ENCODE results near the gene ZNF664. TPM values are rescaled to one million over a fixed set of nuclear protein-coding genes. Genes with fewer than 3 reads are reported as not detected.

The ZNF664 gene
- total and polyA plus RNA-seq, 10 of the 15 experiments (the other 5 are each of a cell fraction or from before 2014, with no cell fraction given) = 1.8 to 65.6 (median 30.8) TPM

DNA sequence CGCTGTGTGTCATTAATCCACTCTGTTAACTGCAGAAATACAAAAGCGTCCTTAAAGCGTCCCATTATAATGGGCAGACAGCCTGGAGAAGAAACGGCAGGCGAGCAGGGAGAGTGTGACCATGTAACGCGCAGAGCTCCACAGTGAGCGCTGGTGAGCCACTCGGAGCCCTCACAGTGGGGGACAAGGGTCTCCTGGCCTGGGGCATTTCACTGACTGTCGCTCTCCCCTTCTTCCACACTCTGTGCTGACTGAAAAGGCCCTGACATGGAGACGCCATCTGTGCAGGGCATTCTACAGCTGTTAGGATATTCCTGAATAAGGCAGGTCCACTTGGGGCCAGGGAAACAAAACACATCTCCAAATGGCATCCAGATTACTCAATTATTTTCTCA is 24.6 kb upstream of the ZNF664 start:
- in situ Hi-C loops (cut with MboI) = no loop called here
- DNase-seq (ENCODE audit: low read depth, low spot score) = no peak

DNA sequence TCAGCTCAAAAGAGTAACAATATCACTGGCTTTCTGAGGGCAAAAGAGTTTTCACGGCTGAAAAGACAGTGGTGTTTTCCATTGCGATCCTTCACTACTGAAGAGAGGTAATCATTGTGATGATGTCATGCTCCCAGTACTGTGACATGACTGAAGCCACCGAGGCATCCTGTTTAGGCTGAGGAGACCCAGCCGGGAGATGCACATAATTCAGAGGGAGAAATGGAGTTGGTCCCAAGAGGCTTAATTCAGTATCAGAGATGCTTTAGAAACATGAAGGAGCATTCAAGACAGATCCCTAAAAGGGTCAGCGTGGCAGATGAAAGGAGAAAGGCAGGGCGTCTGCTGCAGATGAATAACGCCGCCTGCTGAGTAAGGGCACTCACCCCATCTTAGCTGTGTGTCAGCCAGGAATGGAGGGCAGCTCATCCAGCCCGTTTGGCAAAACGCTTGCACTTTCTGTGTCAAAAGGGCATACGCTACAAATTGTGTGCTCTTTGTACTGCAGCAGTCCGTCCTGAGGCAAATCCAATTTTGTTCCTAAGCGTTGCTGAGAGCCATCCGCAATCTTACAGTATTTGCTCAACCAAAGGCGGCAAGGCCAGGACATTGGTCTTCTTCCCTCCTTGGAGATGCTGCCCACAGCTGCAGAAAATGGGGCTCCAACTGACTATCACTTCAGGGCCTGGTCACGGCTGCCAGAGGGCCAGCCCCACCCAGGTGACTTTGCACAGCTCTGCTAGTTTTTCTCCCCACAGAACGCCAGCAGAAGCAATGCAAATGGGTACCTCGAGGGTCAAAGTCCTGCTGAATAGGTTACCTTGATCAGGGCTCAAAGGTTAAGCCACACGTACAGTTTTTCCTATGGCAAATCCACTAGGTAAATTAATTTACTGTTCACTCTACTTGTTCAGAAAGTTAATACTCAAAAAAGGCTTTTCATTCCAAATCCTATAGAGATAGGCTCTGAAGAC is 23.9 kb upstream of the ZNF664 start:
- H3K4me1 ChIP-seq (ENCODE audit: control insufficient read depth, insufficient read depth, low read length) = no peaks in the 10 kb centered on the region
- H3K9ac ChIP-seq (ENCODE audit: control insufficient read depth, insufficient read depth, low read length) = no peak overlapping the region
- ChIA-PET CTCF (no interaction called here), SMC1A (ENCODE audit: uncharacterized antibody, unreplicated experiment) (interaction anchor here (0.6 kb wide), 1 partner anchor 16 kb away, joined by 3 read pairs; no protein-coding TSS in a partner anchor), POLR2A (no interaction called here), RAD21 (ENCODE audit: unreplicated experiment) (no interaction called here)
- no peaks in the 10 kb centered on the region for H3K79me2 ChIP-seq (ENCODE audit: control insufficient read depth, insufficient read depth, low read length)
- in situ Hi-C loops (cut with MboI) (no loop called here), intact Hi-C loops (cut with micrococcal nuclease; ENCODE audit: unreplicated experiment) (no loop called here)
- H3K9me3 ChIP-seq (replicated peaks; ENCODE audit: control insufficient read depth, insufficient read depth, low read length) = no peaks in the 10 kb centered on the region
- H3K27me3 ChIP-seq (replicated peaks in 1 of 2; ENCODE audit: control insufficient read depth in 2 of 2, insufficient read depth in 2 of 2, low read length in 1 of 2) = no peaks in the 10 kb centered on the region; a peak in 1 of 4 replicates
- H4K20me1 ChIP-seq (ENCODE audit: control insufficient read depth, insufficient read depth) = no peaks in the 10 kb centered on the region
- ATAC-seq (no peak), FAIRE-seq (no peak), DNase-seq (ENCODE audit: low read depth, low spot score) (no peak)
- WGBS (ENCODE audit: insufficient coverage, insufficient replicate concordance, low lambda C conversion rate, missing lambda C conversion rate) = 62% methylated on average over 19 of the region's 19 CpGs
- no TSS peak for BruUV-seq (replicated peaks)
- no peaks in the 10 kb centered on the region for H3K36me3 ChIP-seq (ENCODE audit: control insufficient read depth in 2 of 2, insufficient read depth in 2 of 2, low read length in 1 of 2)
- H3K4me2 ChIP-seq (ENCODE audit: control insufficient read depth, insufficient read depth) = no peak overlapping the region
- TF ChIP-seq IRF4 (IDR thresholded peaks at IDR 0.05; ENCODE audit: low read depth, low read length) (no peak), EGR1 (IDR thresholded peaks at IDR 0.05; ENCODE audit: borderline replicate concordance in 1 of 2, low read depth in 2 of 2, low read length in 2 of 2) (no peak), LARP7 (IDR thresholded peaks at IDR 0.05) (no peak), ASH2L (IDR thresholded peaks at IDR 0.05; ENCODE audit: borderline replicate concordance, low read depth) (no peak), ZSCAN29 (IDR thresholded peaks at IDR 0.05) (no peak), TBL1XR1 (IDR thresholded peaks at IDR 0.05; ENCODE audit: low read depth, low read length) (no peak)
- TF ChIP-seq, protein P1, sequence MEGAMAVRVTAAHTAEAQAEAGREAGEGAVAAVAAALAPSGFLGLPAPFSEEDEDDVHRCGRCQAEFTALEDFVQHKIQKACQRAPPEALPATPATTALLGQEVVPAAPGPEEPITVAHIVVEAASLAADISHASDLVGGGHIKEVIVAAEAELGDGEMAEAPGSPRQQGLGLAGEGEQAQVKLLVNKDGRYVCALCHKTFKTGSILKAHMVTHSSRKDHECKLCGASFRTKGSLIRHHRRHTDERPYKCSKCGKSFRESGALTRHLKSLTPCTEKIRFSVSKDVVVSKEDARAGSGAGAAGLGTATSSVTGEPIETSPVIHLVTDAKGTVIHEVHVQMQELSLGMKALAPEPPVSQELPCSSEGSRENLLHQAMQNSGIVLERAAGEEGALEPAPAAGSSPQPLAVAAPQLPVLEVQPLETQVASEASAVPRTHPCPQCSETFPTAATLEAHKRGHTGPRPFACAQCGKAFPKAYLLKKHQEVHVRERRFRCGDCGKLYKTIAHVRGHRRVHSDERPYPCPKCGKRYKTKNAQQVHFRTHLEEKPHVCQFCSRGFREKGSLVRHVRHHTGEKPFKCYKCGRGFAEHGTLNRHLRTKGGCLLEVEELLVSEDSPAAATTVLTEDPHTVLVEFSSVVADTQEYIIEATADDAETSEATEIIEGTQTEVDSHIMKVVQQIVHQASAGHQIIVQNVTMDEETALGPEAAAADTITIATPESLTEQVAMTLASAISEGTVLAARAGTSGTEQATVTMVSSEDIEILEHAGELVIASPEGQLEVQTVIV (IDR thresholded peaks at IDR 0.05; ENCODE audit: borderline replicate concordance, partially characterized antibody) = no peak
- TF ChIP-seq, protein P2, sequence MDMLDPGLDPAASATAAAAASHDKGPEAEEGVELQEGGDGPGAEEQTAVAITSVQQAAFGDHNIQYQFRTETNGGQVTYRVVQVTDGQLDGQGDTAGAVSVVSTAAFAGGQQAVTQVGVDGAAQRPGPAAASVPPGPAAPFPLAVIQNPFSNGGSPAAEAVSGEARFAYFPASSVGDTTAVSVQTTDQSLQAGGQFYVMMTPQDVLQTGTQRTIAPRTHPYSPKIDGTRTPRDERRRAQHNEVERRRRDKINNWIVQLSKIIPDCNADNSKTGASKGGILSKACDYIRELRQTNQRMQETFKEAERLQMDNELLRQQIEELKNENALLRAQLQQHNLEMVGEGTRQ (IDR thresholded peaks at IDR 0.05; ENCODE audit: borderline replicate concordance, low read depth, low read length) = no peak
- H2AFZ ChIP-seq (ENCODE audit: control insufficient read depth, low read depth, low read length) = no peak overlapping the region
- no peak overlapping the region for H3K4me3 ChIP-seq
- no peak overlapping the region for H3K27ac ChIP-seq (ENCODE audit: control insufficient read depth, insufficient read depth)

More for the DNA sequence above, 24.6 kb upstream of the ZNF664 start:
- no peak overlapping the region for H2AFZ ChIP-seq (ENCODE audit: control insufficient read depth, low read depth, low read length)
- no peak for ATAC-seq
- ChIA-PET RAD21 (ENCODE audit: unreplicated experiment) (no interaction called here), CTCF (no interaction called here), POLR2A (no interaction called here), SMC1A (ENCODE audit: uncharacterized antibody, unreplicated experiment) (no interaction called here)
- H3K9ac ChIP-seq (ENCODE audit: control insufficient read depth, insufficient read depth, low read length) = no peak overlapping the region
- no peak overlapping the region for H3K27ac ChIP-seq (ENCODE audit: control insufficient read depth, insufficient read depth)
- BruUV-seq (replicated peaks) = no TSS peak
- WGBS (ENCODE audit: insufficient coverage, insufficient replicate concordance, low lambda C conversion rate, missing lambda C conversion rate) = 92% methylated on average over 11 of the region's 11 CpGs
- H3K27me3 ChIP-seq (replicated peaks in 1 of 2; ENCODE audit: control insufficient read depth in 2 of 2, insufficient read depth in 2 of 2, low read length in 1 of 2) = no peaks in the 10 kb centered on the region; a peak in 1 of 4 replicates
- H3K79me2 ChIP-seq (ENCODE audit: control insufficient read depth, insufficient read depth, low read length) = no peaks in the 10 kb centered on the region
- TF ChIP-seq BRCA1 (IDR thresholded peaks at IDR 0.05; ENCODE audit: low read depth, low read length) = no peak
- no peak for TF ChIP-seq POLR2A (IDR thresholded peaks at IDR 0.05; ENCODE audit: low read depth, low read length)
- TF ChIP-seq NRF1 (conservative IDR thresholded peaks at IDR 0.05; ENCODE audit: low read depth, low read length) = no peak
- no peak for TF ChIP-seq ZNF217 (IDR thresholded peaks at IDR 0.05)
- TF ChIP-seq ZNF274 (IDR thresholded peaks at IDR 0.05; ENCODE audit: insufficient read depth, insufficient read length) = no peak
- no peaks in the 10 kb centered on the region for H4K20me1 ChIP-seq (ENCODE audit: control insufficient read depth, insufficient read depth)
- no peak overlapping the region for H3K4me3 ChIP-seq
- intact Hi-C loops (cut with micrococcal nuclease; ENCODE audit: unreplicated experiment) = no loop called here
- no peaks in the 10 kb centered on the region for H3K9me3 ChIP-seq (replicated peaks; ENCODE audit: control insufficient read depth, insufficient read depth, low read length)
- no peaks in the 10 kb centered on the region for H3K4me1 ChIP-seq (ENCODE audit: control insufficient read depth, insufficient read depth, low read length)
- no peaks in the 10 kb centered on the region for H3K36me3 ChIP-seq (ENCODE audit: control insufficient read depth in 2 of 2, insufficient read depth in 2 of 2, low read length in 1 of 2)
- H3K4me2 ChIP-seq (ENCODE audit: control insufficient read depth, insufficient read depth) = no peak overlapping the region
- no peak for FAIRE-seq

Data from GM12878 (cell line).